Memory B cell (primary cell): ENCODE measurements around the gene CLDN6.

Source experiments
- ATAC-seq: fragments of 150-1000 bp; cut with Tn5 transposase; 2 replicates; pipeline ENCODE4 v1.10.0; 2021; ENCODE audit warnings: low read depth, mild to moderate bottlenecking, moderate library complexity
- DNase-seq, 2 donors: peaks; one replicate each; pipeline ENCODE4 v3.0.0; 2022; ENCODE audit warnings: low spot score in 2 of 2
- H3K27ac Mint-ChIP-seq: one replicate; pipeline ENCODE4 v1.8.0; 2022; ENCODE audit warnings: mild to moderate bottlenecking, moderate library complexity, mixed read lengths
- H3K27me3 Mint-ChIP-seq: one replicate; pipeline ENCODE4 v1.8.0; 2022; ENCODE audit warnings: mixed read lengths
- H3K36me3 Mint-ChIP-seq: one replicate; pipeline ENCODE4 v1.8.0; 2022; ENCODE audit warnings: mild to moderate bottlenecking, mixed read lengths
- H3K4me1 Mint-ChIP-seq: one replicate; pipeline ENCODE4 v1.8.0; 2022; ENCODE audit warnings: mixed read lengths
- H3K4me3 Mint-ChIP-seq: one replicate; pipeline ENCODE4 v1.8.0; 2022; ENCODE audit warnings: mild to moderate bottlenecking, moderate library complexity, mixed read lengths
- H3K9me3 Mint-ChIP-seq: one replicate; pipeline ENCODE4 v1.8.0; 2022; ENCODE audit warnings: mixed read lengths

CLDN6 gene

DNA sequence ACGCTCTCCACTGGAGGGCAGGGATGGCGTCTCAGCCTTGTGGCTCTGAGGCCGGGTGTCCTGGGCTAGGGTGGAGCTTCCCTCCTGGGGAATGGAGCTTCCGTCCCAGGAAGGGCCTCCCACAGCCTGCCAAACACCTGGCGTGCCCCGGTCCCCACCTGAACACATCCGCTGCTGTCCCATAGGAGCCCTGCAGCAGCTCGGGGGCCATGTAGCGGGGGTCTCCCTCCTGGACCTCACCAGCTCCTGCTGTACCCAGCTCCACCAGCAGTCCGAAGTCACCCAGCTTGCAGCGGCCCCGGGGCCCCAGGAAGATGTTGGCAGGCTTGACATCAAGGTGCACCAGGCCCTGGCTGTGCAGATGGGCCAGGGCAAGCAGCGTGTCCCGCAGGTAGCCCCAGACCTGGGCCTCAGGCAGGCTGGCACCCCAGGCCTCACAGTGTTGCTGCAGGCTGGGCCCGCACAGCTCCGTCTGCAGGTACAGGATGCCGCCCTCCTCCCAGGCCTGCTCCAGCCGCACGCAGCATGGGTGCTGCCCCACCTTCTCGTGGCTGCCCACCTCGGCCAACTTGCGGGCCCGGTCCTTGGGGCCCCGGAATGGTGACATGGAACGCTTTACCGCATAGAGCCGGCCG is 42.7 kb downstream of the CLDN6 start:
- Mint-ChIP-seq H3K36me3 (no peaks in the 10 kb centered on the region), H3K27ac (no peak overlapping the region), H3K9me3 (no peaks in the 10 kb centered on the region), H3K4me1 (peaks cover 5% of the 10 kb centered on the region), H3K4me3 (no peak overlapping the region), H3K27me3 (peaks cover 10% of the 10 kb centered on the region)
- DNase-seq (no peak), ATAC-seq (no peak)

DNA sequence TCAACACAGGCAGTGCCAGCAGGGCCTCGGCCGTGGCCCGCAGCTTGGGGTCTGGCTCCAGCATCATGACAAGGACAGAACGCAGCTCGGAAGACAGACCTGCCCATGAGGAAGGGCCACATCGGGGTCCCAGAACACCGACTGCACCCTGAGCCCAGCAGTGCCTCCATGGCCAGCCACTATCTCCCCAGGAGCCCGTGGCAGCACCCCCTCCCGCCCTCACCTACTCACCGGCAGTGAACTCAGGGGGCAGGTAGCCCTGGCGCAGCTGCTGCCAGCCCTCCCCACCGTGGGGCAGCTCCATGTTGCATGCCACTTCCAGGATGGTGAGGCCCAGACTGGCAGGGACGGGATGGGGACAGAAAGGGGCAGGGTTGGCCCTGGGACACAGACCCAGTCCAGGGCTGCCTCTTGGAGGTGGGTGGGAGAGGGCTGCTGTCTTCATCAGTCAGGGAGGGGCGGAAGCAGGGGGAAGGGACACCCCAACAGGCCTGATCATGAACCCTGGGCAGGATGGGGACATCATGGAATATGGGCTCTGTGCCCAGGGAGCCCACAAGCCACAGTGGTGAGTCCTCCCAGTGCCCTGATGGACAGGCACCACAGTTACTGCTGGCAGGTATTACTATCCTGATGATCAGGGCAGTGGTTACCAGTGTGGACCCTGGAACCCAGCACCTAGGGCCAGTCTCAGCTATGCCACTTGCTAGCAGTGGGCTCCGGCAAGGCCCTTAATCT is 43.5 kb downstream of the CLDN6 start:
- Mint-ChIP-seq H3K27ac (no peak overlapping the region), H3K9me3 (no peaks in the 10 kb centered on the region), H3K4me1 (peaks cover 5% of the 10 kb centered on the region), H3K4me3 (no peak overlapping the region), H3K27me3 (peaks cover 10% of the 10 kb centered on the region), H3K36me3 (no peaks in the 10 kb centered on the region)
- no peak for ATAC-seq
- no peak for DNase-seq

DNA sequence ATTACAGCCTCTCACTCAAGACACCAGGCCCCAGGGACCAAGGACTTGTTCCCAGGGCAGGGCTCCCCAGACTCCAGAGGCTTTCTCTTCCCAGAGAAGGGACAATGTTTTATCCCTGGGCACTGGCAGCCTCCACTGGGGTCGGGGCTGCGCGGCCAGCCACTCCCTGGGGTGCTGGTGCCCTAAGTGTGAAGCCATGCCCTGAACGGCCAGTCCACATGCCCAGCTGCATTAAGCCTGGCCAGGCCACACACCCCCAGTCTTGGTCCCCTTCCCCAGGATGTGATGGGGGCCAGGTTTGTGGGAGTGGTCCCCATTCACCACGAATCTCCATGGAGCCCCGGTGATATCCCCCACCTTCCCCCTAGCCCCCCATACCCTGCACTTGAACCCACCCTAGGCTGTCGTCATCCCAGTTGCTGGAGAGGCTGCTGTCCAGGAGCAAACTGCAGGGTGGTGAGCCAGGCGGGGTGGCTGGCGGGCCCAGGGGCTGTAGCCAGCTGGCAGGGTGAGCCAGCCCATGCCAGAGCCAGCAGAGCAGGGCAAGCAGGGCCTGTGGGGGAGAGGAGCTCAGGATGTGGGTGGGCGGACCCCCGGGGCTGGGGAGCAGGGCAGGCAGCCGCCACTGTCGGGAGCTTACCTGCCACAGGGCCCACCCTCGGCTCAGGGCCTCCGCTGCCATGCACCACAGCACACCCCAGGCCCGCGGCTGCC is 44.2 kb downstream of the CLDN6 start:
- Mint-ChIP-seq H3K9me3 (no peaks in the 10 kb centered on the region), H3K36me3 (no peaks in the 10 kb centered on the region), H3K27me3 (peaks cover 10% of the 10 kb centered on the region), H3K27ac (no peak overlapping the region), H3K4me1 (peaks cover 5% of the 10 kb centered on the region), H3K4me3 (no peak overlapping the region)
- no peak for ATAC-seq
- DNase-seq: no peak

DNA sequence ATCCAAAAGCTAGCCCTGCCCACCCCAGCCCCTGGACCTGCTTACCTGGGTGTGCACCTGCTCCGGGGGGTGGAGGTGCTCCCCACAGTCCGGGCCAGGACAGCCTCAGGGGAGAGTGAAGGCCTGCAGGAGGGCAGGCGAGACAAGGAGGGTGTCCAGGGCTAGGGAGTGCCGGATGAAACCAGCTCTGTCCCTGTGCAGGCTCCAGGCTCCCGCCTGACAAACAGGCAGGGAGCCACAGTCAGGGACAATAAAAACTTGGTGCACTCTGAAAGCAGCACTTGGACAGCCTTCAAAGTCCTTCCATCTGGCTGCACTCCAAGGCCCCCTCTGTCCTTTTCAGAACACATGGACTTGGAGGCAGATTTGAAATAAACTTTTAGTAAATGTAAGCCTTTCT is 44.9 kb downstream of the CLDN6 start:
- no peaks in the 10 kb centered on the region for H3K9me3 Mint-ChIP-seq
- peaks cover 10% of the 10 kb centered on the region for H3K4me1 Mint-ChIP-seq
- H3K36me3 Mint-ChIP-seq: no peaks in the 10 kb centered on the region
- no peak overlapping the region for H3K27ac Mint-ChIP-seq
- H3K4me3 Mint-ChIP-seq: no peak overlapping the region
- ATAC-seq: no peak
- peaks cover 11% of the 10 kb centered on the region for H3K27me3 Mint-ChIP-seq
- DNase-seq: no peak

DNA sequence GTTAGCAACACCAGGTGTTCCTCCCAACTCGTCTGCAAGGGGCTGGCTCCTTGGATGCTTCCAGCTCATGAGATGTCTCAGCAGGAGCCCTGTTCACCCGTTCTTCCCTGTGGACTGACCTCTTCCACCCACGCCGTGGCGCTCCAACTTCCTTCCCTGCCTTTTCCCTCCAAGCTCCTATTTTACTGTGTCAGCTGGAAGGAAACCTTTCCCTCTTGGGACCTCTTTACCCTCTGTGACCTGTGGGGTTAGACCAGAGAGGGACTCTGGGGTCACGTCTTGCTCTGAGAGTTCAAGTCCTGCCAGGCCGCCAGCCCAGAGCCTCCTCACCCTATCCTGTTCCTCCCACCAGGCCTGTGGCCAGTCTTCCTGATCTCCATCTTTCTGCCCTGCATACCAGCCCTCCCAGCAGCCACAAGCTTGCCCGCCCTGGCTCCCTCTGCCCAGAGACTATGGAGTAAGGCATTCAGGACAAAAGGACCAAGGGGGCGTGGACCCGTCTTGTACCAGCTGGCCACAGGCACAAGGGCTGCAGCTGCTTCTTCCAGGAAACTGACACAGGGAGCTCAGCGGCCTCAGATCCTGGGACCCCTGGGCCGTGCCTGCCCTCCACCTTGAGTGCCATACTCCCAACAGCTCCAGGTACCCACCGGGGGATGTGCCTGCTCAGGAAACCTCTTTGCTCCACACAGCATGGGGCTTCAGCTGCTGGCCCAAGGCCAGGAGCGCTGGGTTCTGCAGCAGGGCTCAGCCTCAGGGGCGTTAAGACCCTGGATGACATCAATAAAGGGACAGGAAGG is 45.8 kb downstream of the CLDN6 start:
- Mint-ChIP-seq H3K36me3 (no peaks in the 10 kb centered on the region), H3K4me3 (no peak overlapping the region), H3K27me3 (peaks cover 11% of the 10 kb centered on the region), H3K4me1 (peaks cover 12% of the 10 kb centered on the region), H3K27ac (no peak overlapping the region), H3K9me3 (no peaks in the 10 kb centered on the region)
- no peak for DNase-seq
- no peak for ATAC-seq

DNA sequence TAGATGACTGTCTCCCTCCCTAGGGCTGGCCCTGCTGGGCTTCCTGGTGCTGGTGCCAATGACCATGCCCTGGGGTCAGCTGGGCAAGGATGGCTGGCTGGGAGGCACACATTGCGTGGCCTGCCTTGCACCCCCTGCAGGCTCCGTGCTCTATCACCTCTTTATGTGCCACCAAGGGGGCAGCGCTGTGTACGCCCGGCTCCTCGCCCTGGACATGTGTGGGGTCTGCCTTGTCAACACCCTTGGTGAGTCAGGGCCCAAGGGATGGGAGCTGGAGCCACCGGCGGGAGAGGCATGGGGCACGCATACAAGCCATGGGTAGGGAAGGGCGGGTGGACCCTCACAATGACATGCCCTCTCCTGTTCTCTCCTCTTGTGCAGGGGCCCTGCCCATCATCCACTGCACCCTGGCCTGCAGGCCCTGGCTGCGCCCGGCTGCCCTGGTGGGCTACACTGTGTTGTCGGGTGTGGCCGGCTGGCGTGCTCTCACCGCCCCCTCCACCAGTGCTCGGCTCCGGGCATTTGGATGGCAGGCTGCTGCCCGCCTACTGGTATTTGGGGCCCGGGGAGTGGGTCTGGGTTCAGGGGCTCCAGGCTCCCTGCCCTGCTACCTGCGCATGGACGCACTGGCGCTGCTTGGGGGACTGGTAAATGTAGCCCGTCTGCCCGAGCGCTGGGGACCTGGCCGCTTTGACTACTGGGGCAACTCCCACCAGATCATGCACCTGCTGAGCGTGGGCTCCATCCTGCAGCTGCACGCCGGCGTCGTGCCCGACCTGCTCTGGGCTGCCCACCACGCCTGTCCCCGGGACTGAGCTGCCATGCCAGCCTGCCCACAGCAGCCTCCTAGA is 46.6 kb downstream of the CLDN6 start:
- Mint-ChIP-seq H3K27me3 (peaks cover 11% of the 10 kb centered on the region), H3K36me3 (no peaks in the 10 kb centered on the region), H3K4me1 (peaks cover 12% of the 10 kb centered on the region), H3K4me3 (peak overlapping the region; percentile 39), H3K27ac (no peak overlapping the region), H3K9me3 (no peaks in the 10 kb centered on the region)
- DNase-seq: no peak
- no peak for ATAC-seq

DNA sequence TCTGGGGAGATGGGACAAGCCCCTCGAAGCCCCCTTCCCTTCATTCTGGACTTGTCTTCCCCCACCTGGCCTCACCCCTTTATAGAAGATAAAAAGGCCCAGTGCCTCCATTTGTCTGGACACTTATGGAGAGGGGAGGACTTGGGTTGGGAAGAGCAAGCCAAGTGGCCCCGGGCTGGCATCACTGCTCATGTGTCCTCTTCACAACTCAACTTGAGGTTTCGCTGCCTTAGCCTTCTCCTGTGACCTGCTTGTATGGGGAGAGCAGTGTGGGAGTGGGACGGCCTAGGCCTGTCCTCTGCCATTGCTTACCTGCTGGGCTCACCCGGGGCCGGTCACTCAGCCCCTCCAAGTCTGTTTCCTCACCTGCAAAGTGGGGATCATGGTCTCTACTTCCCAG is 47.4 kb downstream of the CLDN6 start:
- H3K27me3 Mint-ChIP-seq: peaks cover 11% of the 10 kb centered on the region

DNA sequence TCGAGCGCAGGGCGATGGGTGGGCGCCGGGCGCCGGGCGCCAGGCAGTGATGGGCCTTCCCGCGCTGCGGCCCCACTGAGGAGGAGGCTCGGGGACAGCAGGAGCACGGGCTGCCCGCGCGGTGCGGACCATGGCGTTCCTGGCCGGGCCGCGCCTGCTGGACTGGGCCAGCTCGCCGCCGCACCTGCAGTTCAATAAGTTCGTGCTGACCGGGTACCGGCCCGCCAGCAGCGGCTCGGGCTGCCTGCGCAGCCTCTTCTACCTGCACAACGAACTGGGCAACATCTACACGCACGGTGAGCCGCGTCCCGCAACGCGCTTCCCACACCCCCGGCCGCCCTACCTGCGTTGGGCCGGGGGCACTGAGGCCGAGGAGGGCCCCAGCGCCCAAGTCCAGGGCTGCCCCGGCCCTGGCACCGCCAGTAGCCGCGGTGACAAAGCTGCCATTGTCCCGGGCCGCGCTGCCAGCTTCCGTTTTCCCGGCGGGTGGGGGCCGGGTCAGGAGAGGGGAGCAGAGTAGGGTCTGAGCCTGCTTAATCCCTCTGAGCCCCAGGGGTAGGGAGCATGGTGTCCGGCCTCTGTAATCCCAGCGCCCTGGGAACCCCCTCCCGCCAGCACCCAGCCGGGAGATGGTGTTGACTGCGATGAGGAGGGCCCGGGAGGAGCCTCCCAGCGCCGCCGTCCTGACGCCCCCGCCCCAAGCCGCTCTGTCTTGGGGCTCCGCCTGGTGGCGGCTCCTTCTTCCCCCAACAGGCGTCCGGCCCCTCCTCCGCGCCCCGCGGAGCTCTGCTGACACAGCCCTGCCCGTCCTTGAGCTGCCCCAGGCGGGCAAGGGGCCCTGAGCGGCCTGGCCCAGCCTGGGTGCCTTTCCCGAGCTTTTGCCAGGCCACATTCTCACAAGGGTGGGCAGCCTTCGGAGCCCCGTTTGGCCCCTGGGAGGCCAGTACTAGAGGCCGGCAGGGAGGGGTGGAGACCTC is 48.1 kb downstream of the CLDN6 start:
- DNase-seq (peak in 1 of 2 donors; percentile 63), ATAC-seq (peak; percentile 40)
- H3K9me3 Mint-ChIP-seq: no peaks in the 10 kb centered on the region
- no peaks in the 10 kb centered on the region for H3K36me3 Mint-ChIP-seq
- peaks cover 18% of the 10 kb centered on the region for H3K4me1 Mint-ChIP-seq
- H3K4me3 Mint-ChIP-seq: peak overlapping the region; percentile 61
- H3K27ac Mint-ChIP-seq: no peak overlapping the region
- H3K27me3 Mint-ChIP-seq: peaks cover 11% of the 10 kb centered on the region

More for the DNA sequence above, 47.4 kb downstream of the CLDN6 start:
- peak overlapping the region; percentile 39 for H3K4me3 Mint-ChIP-seq
- no peaks in the 10 kb centered on the region for H3K9me3 Mint-ChIP-seq
- peaks cover 13% of the 10 kb centered on the region for H3K4me1 Mint-ChIP-seq
- H3K36me3 Mint-ChIP-seq: no peaks in the 10 kb centered on the region
- no peak for ATAC-seq
- H3K27ac Mint-ChIP-seq: no peak overlapping the region
- no peak for DNase-seq

DNA sequence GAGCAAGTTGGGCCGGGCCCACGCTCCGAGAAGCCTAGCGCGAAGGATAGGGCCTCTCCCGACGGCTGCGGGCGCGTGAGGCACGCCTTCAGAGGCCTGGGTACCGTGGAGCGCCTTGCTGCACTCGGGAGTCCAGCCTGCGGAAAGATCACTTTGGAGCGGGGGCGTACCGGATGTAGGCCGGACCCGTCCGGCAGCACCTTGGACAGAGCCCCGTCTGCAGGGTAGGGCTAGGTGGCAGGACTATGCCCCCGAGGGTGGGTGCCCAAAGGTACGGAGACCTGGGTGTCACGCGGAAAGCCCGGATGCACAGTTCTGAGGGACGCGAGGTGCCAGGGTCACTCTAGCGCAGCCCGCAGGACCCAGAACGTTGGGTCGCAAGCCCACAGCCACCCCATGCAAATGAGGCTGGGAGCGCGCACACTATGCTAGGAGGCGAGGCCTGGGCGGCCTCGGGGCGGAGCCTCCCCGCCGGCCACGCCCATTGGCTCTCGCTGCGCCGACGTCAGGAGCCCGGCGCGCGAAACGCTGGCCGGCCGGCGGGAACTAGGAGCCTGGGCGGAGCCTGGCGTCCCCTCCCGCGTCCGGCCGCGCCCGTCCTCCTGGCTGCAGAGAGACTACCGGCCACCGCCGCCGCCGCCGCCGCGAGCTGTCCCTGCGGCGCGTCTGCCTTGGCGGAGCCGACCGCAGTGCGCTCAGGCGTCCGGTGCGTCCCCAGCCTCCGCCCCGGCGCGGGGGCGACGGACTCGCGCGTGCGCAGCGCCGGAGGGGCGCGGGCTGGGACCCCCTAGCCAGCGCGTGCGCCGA is 49.0 kb downstream of the CLDN6 start, which contains the start of gene PAQR4:
Gene PAQR4 (plus strand): TSS at position 611 of the 807 bp plus-strand sequence. CDS start 327 bp downstream, outside the sequence.
- H3K4me1 Mint-ChIP-seq: peaks cover 22% of the 10 kb centered on the region
- peak within 1 kb of the TSS; percentile 73 for H3K4me3 Mint-ChIP-seq
- peak within 1 kb of the TSS; percentile 35 for H3K27ac Mint-ChIP-seq
- ATAC-seq (peak; percentile 80), DNase-seq (peak; percentile 81 to 90)
- peaks cover 13% of the 10 kb centered on the region for H3K27me3 Mint-ChIP-seq
- no peaks in the 10 kb centered on the region for H3K9me3 Mint-ChIP-seq
- no peaks in the 10 kb centered on the region for H3K36me3 Mint-ChIP-seq

DNA sequence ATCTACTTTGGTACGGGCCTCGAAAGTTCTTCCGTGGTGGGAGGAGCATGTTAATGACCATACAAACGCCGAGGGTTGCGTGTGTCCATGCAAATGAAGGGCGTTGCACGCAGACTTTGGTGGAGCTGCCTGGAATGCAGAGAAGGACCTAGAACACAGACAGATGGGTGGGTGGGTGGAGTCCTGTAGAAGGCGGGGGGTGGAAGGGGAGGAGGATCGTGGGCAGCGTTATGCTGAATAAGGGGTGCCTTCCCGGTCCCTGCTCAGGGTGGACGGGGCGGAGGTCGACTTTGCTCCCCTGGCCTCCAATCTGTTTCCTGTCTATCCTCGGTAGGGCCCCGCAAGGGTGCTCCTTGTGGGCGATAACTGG is 49.6 kb downstream of the CLDN6 start:
- Mint-ChIP-seq H3K9me3 (no peaks in the 10 kb centered on the region), H3K4me1 (peaks cover 25% of the 10 kb centered on the region), H3K4me3 (peak overlapping the region; percentile 73), H3K27ac (peak overlapping the region; percentile 35), H3K36me3 (no peaks in the 10 kb centered on the region), H3K27me3 (peaks cover 15% of the 10 kb centered on the region)
- no peak for ATAC-seq
- DNase-seq: no peak

DNA sequence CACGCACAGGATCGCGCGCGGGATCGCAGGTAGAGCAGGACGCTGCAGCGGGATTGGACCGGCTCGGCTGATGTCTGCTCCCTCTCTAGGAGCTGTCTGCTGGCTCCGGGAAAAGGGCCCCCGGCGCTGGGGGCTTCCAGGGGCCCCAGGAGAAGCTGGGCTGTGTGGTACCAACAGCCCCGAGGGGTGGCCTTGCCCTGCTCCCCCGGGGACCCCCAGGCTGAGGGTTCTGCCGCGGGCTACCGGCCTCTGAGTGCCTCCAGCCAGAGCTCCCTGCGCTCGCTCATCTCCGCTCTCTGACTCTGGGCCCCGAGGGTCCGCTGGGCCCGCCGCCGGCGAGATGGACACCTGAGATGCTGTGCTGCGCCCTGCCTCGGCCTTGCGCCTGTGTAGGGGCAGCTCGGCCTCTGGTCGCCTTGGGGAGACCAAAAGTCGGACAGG is 50.2 kb downstream of the CLDN6 start:
- no peak for ATAC-seq
- Mint-ChIP-seq H3K27me3 (peaks cover 18% of the 10 kb centered on the region), H3K4me1 (peaks cover 29% of the 10 kb centered on the region), H3K9me3 (no peaks in the 10 kb centered on the region), H3K27ac (peak overlapping the region; percentile 35), H3K36me3 (no peaks in the 10 kb centered on the region), H3K4me3 (peak overlapping the region; percentile 73)
- no peak for DNase-seq
